Natural killer cell (primary cell): ENCODE measurements around the gene CEP57L1. TPM values are rescaled to one million over a fixed set of nuclear protein-coding genes. Genes with fewer than 3 reads are reported as not detected.

Source experiments
- ATAC-seq, 3 donors: fragments of 150-1000 bp in 2 of 3; fragments of 200-7000 bp in 1 of 3; cut with Tn5 transposase; 1 replicate in 1 of 3; 2 replicates in 2 of 3; pipeline ENCODE4 v1.10.0; 2021; ENCODE audit warnings: mild to moderate bottlenecking in 2 of 3, moderate library complexity in 2 of 3
- DNase-seq, 2 donors: peaks; one replicate each; pipeline versions ENCODE4 v3.0.0 to v3.0.0-alpha.2; 2013 to 2021; ENCODE audit warnings: mixed read lengths in 1 of 2
- H3K27ac ChIP-seq: one replicate; pipeline ENCODE4 v1.5.1; 2013; ENCODE audit warnings: mild to moderate bottlenecking, low read length
- H3K27me3 ChIP-seq: one replicate; pipeline ENCODE4 v1.6.1; 2013; ENCODE audit warnings: low read length; ENCODE audit not compliant: control insufficient read depth, insufficient read depth
- H3K36me3 ChIP-seq: one replicate; pipeline ENCODE4 v1.6.1; 2013; ENCODE audit warnings: low read length; ENCODE audit not compliant: control insufficient read depth, insufficient read depth
- H3K4me1 ChIP-seq: one replicate; pipeline ENCODE4 v1.6.1; 2013; ENCODE audit warnings: low read length; ENCODE audit not compliant: control insufficient read depth, insufficient read depth
- H3K4me3 ChIP-seq: one replicate; pipeline ENCODE4 v1.5.1; 2013; ENCODE audit warnings: low read length
- H3K9me3 ChIP-seq: one replicate; pipeline ENCODE4 v1.6.1; 2013; ENCODE audit warnings: low read length; ENCODE audit not compliant: control insufficient read depth, insufficient read depth
- H3K27ac Mint-ChIP-seq, 2 donors: one replicate each; pipeline ENCODE4 v1.8.0; 2022; ENCODE audit warnings: mild to moderate bottlenecking in 2 of 2, mixed read lengths in 2 of 2, moderate library complexity in 1 of 2
- H3K27me3 Mint-ChIP-seq, 2 donors: one replicate each; pipeline ENCODE4 v1.8.0; 2022; ENCODE audit warnings: low read depth in 2 of 2, mixed read lengths in 2 of 2
- H3K36me3 Mint-ChIP-seq: one replicate; pipeline ENCODE4 v1.8.0; 2022; ENCODE audit warnings: mixed read lengths
- H3K4me1 Mint-ChIP-seq, 2 donors: one replicate each; pipeline ENCODE4 v1.8.0; 2022; ENCODE audit warnings: mixed read lengths in 2 of 2
- H3K4me3 Mint-ChIP-seq: one replicate; pipeline ENCODE4 v1.8.0; 2022; ENCODE audit warnings: mild to moderate bottlenecking, moderate library complexity, mixed read lengths
- H3K9me3 Mint-ChIP-seq, 2 donors: one replicate each; pipeline ENCODE4 v1.8.0; 2022; ENCODE audit warnings: mixed read lengths in 2 of 2
- WGBS: methylation state at CpG from one replicate; pipeline ENCODE4 v1.1.7; 2013; ENCODE audit warnings: missing lambda C conversion rate; ENCODE audit not compliant: insufficient coverage; 5-methylcytosine and 5-hydroxymethylcytosine counted together
- intact Hi-C: fragments of 100-400 bp; cut with micrococcal nuclease; formaldehyde crosslinking; loops from one replicate; pipeline ENCODE4 v1.14.2; 2022
- total RNA-seq, 4 donors: library from RNA; stranded (reverse); fragments of 120-200 nt in 1 of 4; gene quantifications; one replicate each; pipeline versions ENCODE4 v1.2.3 to v1.2.4, GENCODE V29; 2013 to 2022
- TF ChIP-seq, protein P1 (sequence below): fragments of 200-600 bp; IDR thresholded peaks from one replicate; pipeline ENCODE4 v1.8.0; 2022; ENCODE audit warnings: antibody characterized with exemption

CEP57L1 gene
- total RNA-seq, 3 donors from 2014 or later (not counting 1 experiment from before 2014, with no cell fraction given), result 8.9 to 12.5 (median 9.2) TPM

DNA sequence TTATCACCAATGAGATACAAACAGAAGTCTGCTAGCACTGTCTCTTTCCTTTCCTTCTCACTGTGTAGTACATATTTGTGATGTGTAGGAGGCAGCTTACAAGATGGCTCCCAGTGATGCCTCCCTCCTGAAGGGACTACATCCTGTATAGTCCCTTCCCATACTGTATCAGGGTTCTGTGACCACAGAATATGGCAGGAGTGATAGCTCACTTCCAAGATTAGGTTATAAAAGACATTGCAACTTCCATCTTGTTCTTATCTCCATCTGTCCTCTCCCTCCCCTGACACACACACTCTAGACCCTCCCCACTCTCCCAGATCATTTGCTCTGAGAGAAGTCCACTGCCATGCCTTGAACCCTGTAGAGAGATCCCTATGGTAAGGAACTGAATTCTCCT is 38.6 kb upstream of the CEP57L1 start:
- ATAC-seq, result no peak
- H3K27me3 Mint-ChIP-seq, result no peaks in the 10 kb centered on the region
- H3K9me3 ChIP-seq, result no peaks in the 10 kb centered on the region
- peaks cover 37 to 42% of the 10 kb centered on the region in 2 donors for H3K4me1 Mint-ChIP-seq
- TF ChIP-seq, protein P1, sequence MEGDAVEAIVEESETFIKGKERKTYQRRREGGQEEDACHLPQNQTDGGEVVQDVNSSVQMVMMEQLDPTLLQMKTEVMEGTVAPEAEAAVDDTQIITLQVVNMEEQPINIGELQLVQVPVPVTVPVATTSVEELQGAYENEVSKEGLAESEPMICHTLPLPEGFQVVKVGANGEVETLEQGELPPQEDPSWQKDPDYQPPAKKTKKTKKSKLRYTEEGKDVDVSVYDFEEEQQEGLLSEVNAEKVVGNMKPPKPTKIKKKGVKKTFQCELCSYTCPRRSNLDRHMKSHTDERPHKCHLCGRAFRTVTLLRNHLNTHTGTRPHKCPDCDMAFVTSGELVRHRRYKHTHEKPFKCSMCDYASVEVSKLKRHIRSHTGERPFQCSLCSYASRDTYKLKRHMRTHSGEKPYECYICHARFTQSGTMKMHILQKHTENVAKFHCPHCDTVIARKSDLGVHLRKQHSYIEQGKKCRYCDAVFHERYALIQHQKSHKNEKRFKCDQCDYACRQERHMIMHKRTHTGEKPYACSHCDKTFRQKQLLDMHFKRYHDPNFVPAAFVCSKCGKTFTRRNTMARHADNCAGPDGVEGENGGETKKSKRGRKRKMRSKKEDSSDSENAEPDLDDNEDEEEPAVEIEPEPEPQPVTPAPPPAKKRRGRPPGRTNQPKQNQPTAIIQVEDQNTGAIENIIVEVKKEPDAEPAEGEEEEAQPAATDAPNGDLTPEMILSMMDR, result no peak
- no peaks in the 10 kb centered on the region for H3K36me3 ChIP-seq
- H3K27me3 ChIP-seq, result no peaks in the 10 kb centered on the region
- no peak overlapping the region for H3K27ac ChIP-seq
- no peaks in the 10 kb centered on the region for H3K36me3 Mint-ChIP-seq
- intact Hi-C loops, result no loop called here
- peaks cover 5% of the 10 kb centered on the region for H3K4me1 ChIP-seq
- no peak overlapping the region for H3K4me3 ChIP-seq
- H3K4me3 Mint-ChIP-seq, result no peak overlapping the region
- H3K27ac Mint-ChIP-seq, result peak overlapping the region; percentile 45 to 69
- DNase-seq, result no peak
- H3K9me3 Mint-ChIP-seq, result no peaks in the 10 kb centered on the region

DNA sequence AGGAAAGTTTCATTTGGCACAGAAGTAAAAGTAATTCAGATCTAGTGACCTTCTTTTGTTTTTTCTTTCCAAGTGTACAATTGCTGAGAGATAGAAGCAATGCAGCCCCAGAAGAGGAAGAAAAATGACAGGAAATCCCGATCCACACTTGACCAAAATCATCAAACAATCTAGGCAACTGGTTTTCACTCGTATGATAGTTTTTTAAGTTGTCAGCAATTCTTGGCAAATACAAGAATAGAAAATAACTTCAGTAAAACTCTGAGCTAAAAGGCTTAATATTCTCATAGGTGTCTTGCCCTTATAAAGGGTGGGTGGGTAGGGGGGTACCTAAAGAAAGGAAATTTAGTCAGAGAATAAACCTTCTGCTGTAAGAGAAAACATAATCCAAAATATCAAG is 36.7 kb upstream of the CEP57L1 start:
- Histone ChIP-seq H3K9me3 (no peaks in the 10 kb centered on the region), H3K27me3 (no peaks in the 10 kb centered on the region), H3K36me3 (no peaks in the 10 kb centered on the region), H3K4me1 (peaks cover 13% of the 10 kb centered on the region), H3K4me3 (no peak overlapping the region), H3K27ac (peak overlapping the region; percentile 85)
- H3K27ac Mint-ChIP-seq, result peak overlapping the region; percentile 94 to 95
- H3K4me1 Mint-ChIP-seq, result peaks cover 37 to 44% of the 10 kb centered on the region in 2 donors
- H3K27me3 Mint-ChIP-seq, result no peaks in the 10 kb centered on the region
- H3K4me3 Mint-ChIP-seq, result peak overlapping the region; percentile 22
- TF ChIP-seq, protein P1, result no peak
- no peaks in the 10 kb centered on the region for H3K9me3 Mint-ChIP-seq
- intact Hi-C loops, result loop anchor here (1.0 to 2.0 kb wide), 2 partner anchors 36 to 162 kb away; partner anchors contain the start of genes CEP57L1 and SESN1
- no peak for DNase-seq
- no CpG with 5 or more reads among the region's 2 CpGs for WGBS
- H3K36me3 Mint-ChIP-seq, result no peaks in the 10 kb centered on the region
- no peak for ATAC-seq

DNA sequence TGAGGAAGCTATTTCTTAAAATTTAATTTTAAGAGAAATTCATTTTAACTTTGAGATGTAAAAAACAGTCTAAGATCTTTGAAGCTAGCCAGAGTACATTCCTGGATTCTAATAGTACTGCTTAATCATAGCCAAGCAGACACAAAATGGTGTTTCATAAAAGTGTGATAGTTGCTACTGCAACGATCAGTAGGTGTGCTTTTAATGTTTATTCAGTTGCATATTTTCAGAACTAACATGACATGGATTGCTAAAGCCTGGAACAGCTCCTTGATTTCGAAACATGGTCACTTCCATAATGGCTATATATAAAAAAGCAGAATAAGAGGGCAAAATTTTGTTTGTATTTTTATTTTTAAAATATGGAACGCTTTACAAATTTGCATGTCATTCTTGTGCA is 36.2 kb upstream of the CEP57L1 start:
- DNase-seq (no peak), ATAC-seq (no peak)
- peak overlapping the region; percentile 85 for H3K27ac ChIP-seq
- intact Hi-C loops, result loop anchor here (1.0 to 2.0 kb wide), 2 partner anchors 36 to 163 kb away; partner anchors contain the start of genes CEP57L1 and SESN1
- no peaks in the 10 kb centered on the region for H3K9me3 ChIP-seq
- Mint-ChIP-seq H3K4me3 (peak overlapping the region; percentile 33), H3K27me3 (no peaks in the 10 kb centered on the region), H3K4me1 (peaks cover 39 to 46% of the 10 kb centered on the region in 2 donors), H3K36me3 (no peaks in the 10 kb centered on the region), H3K27ac (peak overlapping the region; percentile 94 to 95), H3K9me3 (no peaks in the 10 kb centered on the region)
- TF ChIP-seq, protein P1, result no peak
- H3K4me3 ChIP-seq, result no peak overlapping the region
- H3K4me1 ChIP-seq, result peaks cover 13% of the 10 kb centered on the region
- 67% methylated on average over 3 of the region's 3 CpGs for WGBS
- no peaks in the 10 kb centered on the region for H3K36me3 ChIP-seq
- no peaks in the 10 kb centered on the region for H3K27me3 ChIP-seq

DNA sequence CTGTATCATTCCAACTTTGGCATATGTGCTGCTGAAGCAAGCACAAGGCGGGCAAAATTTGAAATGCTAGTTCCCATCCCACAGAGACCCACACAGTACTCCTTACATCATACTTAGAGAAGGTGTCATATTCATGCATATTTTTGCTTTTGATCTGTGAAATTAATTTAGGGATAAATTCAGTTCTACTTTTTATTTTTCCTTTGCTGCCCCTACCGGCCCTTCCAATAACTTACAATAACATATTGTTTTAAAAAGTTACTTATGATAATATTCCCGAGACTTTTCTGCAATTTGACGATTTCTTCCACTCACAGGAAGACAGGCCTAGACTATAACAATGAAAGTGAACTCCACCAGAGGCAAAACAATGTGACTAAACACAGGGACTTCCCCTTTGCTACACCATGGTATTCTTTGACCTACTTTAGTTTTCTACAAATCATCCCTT is 35.7 kb upstream of the CEP57L1 start:
- Mint-ChIP-seq H3K36me3 (no peaks in the 10 kb centered on the region), H3K9me3 (no peaks in the 10 kb centered on the region), H3K4me1 (peaks cover 42 to 48% of the 10 kb centered on the region in 2 donors), H3K4me3 (peak overlapping the region; percentile 57), H3K27ac (peak overlapping the region; percentile 94 to 95), H3K27me3 (no peaks in the 10 kb centered on the region)
- H3K27me3 ChIP-seq, result no peaks in the 10 kb centered on the region
- WGBS, result 9% methylated on average over 3 of the region's 4 CpGs
- H3K9me3 ChIP-seq, result no peaks in the 10 kb centered on the region
- peak; percentile 97 to 99 (median 98) for ATAC-seq
- TF ChIP-seq, protein P1, result no peak
- intact Hi-C loops, result loop anchor here (1.0 to 2.0 kb wide), 3 partner anchors 35 to 163 kb away; partner anchors contain the start of genes CEP57L1 and SESN1
- H3K27ac ChIP-seq, result peak overlapping the region; percentile 85
- no peak overlapping the region for H3K4me3 ChIP-seq
- no peaks in the 10 kb centered on the region for H3K36me3 ChIP-seq
- H3K4me1 ChIP-seq, result peaks cover 13% of the 10 kb centered on the region
- peak in 1 of 2 donors; percentile 79 for DNase-seq
